22Rv1 (cell line): ENCODE data around the gene CPNE9.

ENCODE experiments used
- CTCF ChIP-seq: fragments of 450-650 bp; IDR thresholded peaks from 2 replicates; pipeline ENCODE4 v1.5.1; 2017; ENCODE audit warnings: mild to moderate bottlenecking
- ZFX ChIP-seq: fragments of 450-650 bp; IDR thresholded peaks from 2 replicates; pipeline ENCODE4 v1.6.1; 2017; ENCODE audit warnings: antibody characterized with exemption, borderline replicate concordance

DNA sequence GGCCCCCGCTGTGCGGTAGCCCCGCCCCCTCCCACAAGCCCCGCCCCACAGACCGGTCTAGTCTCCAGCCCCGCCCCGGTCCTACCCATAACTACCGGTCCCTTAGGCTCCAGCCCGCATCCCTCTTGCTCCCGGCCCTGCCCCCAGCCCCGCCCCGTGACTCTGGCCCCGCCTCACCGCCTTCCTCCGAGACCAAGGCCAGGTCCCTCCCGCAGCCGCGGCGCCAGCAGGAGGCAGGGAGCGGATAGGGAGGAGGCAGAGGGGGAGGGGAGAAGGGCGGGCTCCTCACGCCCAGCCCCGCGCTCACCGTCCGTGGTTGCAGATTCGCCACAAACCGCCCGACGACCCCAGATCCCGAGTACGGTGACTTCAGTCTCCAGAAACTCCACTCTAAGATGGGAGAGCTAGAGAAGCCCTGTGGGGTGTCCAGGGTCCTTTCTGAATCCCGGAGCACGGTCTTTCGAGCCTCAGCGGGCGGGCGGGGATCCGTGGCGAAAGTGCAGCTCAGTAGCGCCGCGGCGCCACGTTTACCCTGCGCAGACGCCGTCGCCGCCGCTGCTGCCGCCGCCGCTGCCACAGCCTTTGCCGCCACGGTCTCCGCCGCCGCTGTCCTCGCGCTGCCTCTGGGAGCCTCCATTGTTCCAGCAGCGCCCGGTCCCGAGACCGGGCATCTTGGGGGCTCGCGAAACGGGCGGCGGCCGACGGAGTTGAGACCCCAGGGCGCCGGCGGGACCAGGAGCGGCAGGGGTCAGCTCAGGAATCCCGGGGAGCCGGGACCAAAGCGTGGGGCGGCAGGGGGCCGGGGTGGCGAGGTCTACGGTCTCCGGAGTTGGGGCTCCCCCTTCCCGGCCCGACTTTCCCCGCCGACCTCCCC lies 27.8 kb downstream of the CPNE9 start, which contains the start of gene BRPF1:
- no peak for TF ChIP-seq CTCF
- TF ChIP-seq ZFX: no peak
